ENCODE measurements around the gene KRTAP5-6.
"Not testable (repeated sequence)": the region's sequence is repeated elsewhere in the genome, so short reads cannot be mapped to it uniquely, and the experiment has no call there.

Gene KRTAP5-6

DNA sequence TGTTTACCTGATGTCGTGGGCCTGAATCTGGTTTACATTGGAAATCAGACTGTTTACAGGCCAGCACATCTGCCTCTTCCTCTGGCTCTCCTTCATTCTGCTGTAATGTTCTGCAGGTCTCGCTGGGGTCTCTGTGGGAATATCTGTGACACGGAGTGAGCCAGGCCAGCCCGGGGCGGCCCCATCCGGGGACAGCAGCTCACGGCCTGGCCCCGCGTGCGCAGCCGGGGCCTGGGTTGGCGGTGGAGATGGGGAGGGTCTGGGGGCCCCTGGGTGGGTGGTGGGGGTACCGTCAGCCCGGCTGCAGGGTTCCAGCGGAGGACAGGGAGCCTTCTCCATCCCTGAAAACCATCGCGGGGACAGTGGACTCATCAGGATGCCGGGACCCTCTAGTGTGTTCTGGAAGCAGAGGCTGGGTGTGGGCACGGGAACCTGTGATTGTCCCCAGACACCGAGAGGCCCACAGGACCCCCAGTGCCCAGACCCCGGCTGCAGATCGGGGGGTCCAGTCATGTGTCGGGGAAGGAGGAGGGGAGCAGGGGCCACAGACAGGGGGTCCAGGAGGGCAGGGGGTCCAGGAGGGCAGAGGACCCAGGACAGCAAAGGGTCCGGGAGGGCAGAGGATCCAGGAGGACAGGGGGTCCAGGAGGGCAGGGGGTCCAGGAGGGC, 13.0 kb upstream of the KRTAP5-6 start:
- DNase-seq = not testable (repeated sequence)

DNA sequence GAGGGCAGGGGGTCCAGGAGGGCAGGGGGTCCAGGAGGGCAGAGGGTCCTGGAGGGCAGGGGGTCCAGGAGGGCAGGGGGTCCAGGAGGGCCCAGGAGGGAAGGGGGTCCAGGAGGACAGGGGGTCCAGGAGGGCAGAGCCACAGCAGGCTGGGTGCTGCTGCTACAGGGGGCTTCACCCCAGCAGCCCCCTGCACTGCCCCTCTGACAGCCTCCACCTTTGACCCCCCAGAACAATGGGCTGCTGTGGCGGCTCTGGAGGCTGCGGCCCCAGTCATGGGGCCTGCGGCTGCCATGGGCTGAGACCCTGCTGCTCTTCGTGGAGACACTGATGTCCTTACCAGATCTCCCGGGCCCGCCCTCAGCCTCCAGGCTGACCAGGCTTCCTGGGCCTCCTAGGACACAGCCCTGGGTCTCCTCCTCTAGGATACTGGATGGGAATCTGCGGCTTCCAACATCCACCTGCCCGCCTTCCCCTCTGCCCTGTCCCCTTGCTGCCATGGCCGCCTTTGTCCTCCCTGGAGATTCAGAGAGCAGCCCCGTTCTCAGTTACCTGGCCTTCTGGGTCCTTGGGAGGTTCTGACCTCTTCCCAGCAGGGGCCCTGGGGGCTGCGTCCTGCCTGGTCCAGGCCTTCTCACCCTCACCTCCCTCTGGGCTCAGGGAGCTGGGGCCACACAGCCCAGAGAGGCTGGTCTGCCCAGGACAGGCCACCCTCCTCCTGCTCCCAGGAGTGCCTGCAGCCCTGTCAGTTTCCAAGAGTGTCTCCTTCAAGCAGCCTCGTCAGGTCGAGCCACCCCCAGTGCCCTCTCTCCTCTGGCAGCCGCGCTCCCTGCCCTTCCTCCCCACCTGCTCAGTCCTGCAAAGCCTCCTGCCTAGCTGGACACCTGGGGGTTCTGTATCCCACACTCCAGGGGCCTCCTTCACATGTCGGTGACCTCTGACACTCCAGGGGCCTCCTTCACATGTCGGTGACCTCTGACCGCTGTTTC, 11.8 kb upstream of the KRTAP5-6 start:
- not testable (repeated sequence) for DNase-seq

DNA sequence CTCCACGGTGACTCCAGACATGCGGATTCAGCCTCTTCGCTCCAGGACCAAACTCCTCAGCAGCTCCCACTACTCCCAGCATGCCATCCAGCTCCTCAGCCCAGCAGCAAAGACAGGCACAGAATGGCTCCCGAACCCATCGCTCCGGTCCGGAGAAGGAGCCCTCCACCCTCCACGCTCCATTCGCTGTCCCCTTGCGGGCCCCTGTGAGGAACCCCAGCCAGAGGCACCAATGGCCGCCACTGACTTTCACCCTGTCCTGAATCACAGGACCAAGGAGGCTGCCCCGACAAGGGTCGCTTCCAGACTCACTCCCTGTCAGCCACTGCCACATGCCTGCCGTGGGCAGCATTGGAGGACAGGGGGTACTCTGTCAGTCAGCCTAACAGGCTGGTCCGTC, 10.8 kb upstream of the KRTAP5-6 start:
- not testable (repeated sequence) for DNase-seq

DNA sequence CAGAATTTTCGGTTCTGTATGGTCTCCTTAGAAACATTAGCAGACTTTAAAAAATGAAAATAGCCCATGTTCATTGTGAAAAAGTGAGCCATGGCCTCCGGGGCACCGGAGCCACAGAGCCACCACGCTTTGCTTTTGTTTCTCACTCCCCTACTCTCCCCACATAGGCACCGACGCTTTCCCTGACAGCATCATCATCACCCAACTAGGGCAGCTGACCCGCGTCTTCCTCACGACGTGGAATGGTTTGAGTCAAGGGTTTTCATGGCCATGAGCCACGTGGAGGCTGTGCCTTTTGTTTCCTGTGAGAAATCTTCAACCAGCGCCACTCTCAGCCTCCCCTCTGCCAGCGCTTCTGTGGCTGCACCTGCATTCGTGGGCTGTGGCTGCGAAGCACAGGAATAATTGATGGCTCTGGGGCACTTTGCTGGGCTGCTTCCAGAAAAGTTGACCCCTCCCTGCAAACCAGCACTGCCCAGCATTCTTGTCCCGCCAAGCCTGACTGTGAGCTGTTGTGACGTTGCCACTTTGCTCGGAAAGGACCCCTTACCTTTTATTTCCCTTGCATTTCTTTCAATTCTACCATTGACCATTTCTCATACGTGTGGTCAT, 8.6 kb upstream of the KRTAP5-6 start:
- not testable (repeated sequence) for DNase-seq

DNA sequence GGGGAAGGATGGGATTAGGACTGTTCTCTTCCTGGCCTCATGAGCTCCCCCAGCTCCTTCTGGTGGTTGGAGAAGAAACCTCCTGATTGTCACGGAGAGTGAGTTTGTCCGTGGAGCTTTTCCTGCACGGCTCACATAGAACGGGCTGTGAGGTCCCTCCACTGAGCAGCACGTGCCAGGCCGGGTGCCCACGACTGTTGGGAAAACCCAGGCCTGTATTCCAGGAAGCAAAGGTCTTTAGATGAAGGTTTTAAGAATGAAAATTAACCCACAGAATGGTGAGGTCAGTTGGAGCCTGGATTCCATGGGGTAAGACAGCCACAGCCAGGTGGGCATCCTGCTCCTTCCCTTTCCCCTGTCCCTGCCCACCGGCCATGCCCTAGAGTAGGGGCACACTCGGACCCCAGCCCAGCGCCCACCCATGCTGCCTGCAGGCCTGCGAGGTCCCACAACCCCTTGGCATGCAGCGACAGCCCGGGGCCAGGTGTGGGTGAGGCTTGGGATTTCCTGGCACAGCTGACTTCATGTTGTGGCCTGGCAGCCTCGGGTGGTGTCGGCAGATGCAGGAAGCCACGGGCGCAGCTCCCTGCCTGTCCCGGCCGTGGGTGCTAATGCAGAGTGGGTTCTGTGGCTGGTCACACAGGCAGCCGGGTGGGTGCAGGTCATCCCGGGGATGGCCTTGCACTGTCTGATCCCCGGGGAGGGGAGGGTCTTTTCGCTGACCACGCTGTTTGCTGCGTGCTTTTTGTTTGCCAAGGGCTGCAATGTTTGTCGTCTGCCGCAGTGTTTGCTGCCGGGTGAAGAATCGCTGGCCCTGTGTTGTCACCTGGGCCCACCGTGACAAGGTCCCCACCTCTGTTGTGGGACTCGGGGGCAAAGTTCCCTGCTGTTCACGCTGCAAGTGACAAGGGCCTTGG, 7.5 kb upstream of the KRTAP5-6 start:
- DNase-seq = not testable (repeated sequence)

DNA sequence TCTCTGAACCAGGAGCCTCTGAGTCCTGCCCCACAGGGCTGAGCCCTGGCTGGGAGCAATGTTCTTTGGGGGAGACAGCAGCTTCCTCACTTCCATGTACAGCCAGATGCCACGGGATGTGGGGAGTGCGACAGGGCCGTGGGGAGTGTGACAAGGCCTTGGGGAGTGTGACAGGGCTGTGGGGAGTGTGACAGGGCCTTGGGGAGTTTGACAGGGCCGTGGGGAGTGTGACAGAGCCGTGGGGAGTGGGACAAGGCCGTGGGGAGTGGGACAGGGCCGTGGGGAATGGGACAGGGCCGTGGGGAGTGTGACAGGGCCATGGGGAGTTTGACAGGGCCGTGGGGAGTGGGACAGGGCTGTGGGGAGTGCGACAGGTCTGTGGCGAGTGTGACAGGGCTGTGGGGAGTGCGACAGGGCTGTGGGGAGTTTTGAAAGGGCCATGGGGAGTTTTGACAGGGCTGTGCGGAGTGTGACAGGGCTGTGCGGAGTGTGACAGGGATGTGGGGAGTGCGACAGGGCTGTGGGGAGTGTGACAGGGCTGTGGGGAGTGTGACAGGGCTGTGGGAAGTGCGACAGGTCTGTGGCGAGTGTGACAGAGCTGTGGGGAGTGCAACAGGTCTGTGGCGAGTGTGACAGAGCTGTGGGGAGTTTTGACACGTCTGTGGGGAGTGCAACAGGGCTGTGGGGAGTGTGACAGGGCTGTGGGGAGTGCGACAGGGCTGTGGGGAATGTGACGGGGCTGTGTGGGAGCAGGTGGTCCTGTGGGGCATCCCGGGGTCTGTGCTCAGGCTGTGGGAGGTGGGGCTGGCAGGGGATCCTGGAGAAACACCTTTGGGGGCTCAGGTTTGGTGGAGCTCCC, 6.6 kb upstream of the KRTAP5-6 start:
- DNase-seq = no peak

DNA sequence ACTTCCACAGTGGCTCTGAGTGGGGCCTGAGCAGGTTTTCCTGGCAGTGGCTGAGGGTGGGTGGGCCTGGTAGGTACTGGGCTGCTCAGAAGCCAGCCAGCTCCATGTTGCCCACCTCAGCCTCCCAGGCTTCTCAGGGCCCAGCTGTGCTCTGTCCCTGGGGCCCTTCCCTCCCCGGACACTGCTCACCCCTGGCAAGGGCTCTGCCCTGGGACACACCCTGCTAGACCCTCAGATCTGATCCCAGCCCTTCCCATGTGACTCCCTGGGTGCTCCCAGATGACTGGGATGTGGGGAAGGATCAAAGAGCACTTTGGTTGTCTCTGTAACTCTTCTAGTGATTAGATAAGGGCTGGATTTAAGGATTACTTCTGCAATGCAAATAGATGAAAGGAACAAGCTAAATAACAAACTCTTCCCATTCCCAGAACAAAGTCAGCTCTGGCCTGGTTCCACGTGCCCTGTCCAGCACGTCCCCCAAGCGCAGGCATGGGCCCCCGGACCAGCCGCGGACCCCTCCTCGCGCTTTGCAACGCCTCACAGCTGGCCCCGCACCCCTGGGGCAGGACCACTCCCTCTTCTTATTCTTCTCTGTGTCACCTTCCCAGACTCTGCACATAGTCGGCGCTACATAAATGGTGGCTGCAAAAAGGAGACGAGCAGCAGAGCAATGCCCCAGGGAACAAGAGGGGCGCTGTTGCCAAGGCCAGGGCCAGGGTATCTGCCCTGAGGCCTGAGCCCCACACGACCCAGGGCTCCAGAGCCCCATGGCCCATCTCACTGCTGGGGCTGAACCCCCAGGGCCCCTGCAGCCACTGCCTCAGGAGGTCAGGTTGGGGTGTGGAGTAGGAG, 5.7 kb upstream of the KRTAP5-6 start:
- DNase-seq = no peak

DNA sequence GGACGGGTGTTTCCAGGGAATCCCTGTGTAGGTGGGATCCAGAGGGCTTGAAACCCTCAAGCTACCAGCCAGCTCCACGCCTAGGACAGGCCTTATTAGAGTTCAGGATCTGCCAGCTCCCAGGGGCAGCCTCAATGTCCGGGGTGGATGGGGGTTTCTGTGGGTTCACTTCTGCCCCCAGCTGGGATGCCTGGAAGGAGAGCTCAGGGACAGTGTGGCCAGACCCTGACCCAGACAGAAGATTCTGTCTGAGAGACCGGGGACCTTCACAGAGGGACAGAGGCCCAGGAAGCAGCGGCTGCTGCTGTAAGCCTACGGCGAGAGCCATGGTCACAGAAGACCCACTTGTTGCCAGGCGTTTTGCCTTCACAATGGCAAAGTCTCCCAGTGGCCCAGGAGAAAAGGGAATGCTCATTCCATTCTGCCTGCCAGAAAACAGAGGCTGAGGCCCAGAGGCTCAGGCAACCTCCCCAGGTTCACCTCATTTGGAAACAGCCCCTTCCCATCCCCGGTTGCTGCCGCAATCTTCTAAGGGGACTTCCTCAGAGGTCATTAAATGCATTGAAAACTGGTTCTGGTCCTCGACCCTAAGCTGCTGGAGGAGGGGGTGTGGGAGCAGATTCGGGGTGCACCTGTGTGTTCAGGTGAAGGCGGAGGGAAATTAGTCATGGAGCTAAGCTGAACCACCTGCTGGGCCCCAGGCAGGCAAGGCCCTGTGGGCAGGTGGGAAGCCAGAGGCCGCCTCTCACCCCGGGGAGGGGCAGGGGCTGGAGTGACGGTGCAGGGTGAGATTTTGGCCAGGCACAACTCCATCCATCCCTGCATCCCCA, 4.9 kb upstream of the KRTAP5-6 start:
- DNase-seq = no peak

DNA sequence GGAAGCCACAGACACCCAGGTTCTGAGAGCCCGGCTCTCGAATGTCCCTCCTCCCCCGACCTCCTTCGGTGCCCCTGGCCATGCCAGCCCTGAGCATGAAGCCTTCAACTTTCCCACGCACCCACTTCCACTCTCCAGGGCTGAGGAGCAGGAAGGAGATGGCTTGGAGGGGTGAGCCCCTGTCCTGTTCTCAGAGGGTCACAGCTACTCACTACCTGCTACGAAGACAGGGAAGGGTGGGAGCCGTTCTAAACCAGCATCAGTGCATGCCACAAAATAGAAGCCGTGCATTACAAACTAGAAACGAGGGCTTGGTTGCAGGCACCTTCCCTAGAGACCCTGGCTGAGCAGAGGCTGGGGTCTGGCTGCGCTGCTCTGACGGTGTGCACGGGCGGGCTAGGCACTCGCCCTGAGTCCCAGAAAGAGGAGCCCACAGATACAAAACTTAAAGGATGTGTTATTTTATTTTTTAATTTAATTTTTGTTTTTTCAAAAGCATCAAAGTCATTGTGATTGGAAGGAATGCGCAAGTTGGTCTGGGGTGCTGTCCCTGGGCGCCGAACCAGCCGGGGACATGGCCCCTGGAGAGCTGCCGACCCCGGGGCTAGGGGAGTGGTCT, 4.2 kb upstream of the KRTAP5-6 start:
- no peak for DNase-seq

DNA sequence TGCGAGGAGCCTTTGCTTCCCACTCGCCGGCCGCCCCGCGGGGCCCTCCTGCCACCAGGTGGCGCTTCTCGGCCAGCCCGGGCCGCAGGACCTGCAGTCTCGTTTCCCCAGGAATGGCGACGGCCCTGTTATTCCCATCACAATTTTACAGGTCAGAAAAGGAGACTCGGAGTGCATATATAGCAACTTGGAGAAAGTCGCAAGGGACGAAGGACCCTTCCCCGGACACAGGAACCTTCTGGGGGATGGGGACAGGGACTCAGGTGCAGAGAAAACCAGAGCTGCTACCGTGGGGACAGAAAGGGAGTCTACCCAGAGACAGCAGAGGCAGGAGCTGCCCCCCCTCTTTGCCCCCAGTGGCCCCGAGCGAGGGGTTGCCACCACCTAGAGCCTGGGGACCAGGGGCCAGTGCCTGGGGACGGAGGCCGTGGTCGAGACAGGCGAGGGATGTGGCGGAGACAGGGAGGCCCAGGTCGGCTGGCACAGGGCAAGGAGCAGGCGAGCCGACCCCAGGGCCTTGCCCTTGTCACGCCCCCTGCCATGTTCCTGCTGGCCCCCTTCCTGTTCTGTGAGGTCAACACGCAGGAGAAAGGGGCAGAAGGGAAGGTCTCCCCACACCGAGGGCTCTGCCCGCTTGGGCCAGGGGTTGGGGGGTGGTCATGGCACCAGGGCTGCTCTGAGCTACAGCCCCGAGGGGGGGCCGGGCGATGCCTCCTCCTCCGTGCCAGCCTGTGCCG, 3.5 kb upstream of the KRTAP5-6 start:
- DNase-seq = peak; percentile 84

DNA sequence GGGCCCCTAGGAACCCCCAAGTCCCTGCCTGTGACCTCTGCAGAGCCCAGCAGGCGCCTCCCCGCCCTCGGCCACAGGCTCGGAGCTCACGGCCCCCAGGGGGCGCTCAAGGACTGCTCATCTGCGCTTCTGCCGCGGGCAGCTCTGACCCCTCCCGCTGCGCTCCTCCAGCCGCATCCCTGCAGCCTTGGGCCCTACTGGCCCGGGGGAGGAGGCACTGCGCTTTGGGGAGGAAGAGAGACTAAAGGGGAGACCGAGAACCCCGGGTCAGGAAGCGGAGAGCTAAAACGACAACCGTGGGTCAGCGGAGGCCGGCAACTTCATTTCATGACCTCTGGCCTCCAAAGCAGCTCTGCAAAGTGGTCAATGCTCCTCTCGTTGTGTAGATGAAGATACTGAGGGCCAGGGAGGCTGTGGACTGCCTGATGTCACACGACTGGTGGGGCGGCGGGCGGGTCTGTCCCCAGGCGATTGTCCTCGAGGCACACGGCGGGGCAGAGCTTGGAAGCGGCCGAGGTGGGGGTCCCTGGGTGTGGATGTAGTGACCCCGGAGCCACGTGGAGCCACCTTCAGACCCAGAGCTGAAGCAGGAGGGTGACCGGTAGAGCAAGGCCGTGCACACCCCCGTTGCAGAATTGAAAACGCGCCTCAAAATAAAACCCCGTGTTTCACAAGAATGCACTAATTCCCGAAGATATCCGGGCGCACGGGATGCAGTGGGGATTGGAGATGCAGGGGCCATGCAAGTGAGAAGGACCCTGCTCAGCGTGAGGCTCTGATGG, 2.7 kb upstream of the KRTAP5-6 start:
- peak; percentile 90 for DNase-seq

DNA sequence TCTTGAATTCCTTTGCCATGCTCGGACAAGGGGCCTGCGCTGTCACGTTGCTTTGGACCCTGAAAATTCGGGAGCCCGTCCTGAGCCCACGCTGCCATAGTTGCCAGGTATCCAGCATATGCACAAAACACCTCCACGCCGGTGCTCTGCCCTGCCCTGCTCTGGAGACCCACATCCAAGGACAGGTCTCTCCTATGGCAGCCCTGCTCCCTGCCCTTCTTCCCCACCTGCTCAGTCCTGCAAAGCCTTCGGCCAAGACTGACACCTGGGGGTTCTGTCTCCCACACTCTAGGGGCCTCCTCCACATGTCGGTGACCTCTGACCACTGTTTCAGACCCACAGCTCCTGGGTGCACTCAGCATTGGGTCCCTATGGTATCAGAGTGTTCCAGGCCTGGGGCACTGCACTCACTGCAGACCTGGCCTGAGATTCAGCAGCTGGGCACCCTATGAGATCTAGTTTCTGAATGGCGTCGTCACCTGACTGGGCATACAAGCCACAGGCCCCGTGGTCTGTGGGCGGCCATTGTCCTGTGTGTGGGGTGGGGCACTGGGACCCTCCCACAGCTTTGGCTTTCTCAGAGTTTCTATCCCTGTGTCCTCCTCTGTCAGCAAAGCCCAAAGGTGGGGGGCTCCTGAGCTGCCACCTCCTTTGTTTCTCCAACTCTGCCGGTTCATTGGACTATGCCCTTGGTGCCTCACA, 2.0 kb upstream of the KRTAP5-6 start:
- no peak for DNase-seq

DNA sequence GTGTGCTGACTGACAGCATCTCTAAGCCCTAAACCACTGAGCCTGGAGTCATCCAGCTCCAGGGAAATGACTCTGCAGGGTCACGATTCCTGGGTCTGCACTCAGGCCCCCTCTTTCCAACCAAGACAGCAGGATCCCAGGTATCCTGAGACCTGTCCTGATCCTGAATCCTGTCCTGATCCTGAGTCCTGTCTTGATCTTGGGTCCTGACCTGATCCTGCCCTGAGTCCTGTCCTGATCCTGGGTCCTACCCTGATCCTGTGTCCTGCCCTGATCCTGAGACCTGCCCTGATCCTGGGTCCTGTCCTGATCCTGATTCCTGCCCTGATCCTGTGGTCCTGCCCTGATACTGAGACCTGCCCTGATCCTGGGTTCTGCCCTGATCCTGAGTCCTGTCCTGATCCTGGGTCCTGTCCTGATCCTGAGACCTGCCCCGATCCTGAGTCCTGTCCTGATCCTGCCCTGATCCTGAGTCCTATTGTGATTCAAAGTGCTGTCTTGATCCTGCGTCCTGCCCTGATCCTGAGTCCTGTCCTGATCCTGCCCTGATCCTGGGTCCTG, 1.4 kb upstream of the KRTAP5-6 start:
- DNase-seq = no peak

DNA sequence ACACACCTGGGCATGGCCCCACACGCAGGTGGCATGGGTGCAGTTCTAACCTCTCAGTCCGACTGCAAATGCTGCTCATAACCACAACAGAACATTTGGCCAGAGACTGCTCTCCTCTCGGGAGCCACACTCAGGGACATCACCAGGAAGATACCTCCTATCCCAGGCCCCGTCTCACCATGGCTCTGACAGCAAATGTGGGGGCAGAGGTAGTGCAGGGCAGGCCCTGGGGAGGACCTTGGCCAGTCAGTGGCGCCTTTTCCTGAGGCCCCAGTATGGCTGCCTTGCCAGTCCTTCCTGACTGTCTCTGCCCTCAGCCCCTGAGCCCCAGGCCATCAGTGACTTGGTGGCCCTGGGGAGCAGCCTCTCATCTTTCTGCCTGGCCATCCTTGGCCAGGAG, 2.8 kb downstream of the KRTAP5-6 start:
- no peak for DNase-seq

DNA sequence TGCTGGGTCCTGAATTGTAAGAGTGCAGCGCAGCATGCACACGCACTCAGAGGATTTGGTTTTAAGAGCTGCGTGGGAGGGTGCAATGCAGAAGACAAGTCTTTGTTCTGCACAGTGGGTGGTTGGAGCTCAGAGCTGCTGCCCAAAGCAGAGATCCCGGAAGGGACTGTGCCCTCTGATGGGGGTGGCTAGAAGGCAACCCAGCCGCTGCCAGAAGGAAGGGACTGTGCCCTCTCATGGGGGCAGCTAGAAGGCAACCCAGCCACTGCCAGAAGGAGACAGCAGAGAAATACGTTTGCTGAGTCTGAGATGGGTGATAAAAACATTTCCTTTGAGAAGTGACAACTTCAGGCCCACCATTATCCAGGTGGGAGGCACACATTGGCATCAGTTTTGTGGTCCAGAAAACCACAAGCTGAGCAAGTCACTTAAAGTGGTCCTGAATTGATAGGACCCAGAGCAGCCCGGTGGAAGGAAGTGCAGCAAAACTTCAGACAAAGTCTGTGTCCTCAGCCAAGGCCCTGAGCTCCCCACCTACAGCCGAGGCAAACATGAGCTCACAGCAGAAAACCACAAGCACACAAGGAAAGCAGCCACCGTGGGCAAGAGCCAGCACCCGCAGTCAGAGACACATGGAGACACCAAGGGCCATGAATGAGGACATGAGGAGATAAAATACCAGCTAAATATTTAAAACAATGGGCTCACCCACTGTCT, 4.3 kb downstream of the KRTAP5-6 start:
- DNase-seq = peak; percentile 26

DNA sequence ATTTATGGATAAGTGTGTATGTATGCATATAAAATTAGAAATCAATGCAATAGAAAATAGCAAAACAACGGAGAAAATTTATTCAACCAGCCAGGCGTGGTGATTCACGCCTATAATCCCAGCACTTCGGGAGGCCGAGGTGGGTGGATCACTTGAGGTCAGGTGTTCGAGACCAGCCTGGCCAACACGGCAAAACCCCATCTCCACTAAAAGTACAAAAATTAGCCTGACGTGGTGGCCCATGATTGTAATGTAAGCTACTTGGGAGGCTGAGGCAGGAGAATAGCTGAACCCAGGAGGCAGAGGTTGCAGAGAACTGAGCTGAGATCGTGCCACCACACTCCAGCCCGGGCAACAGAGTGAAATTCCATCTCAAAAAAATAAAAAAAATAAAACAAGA, 5.5 kb downstream of the KRTAP5-6 start:
- DNase-seq = no peak
